HG03439 (cell line): Measurements from ENCODE around the gene AKAP17A.

Experiments
- ATAC-seq: cut with Tn5 transposase; IDR thresholded peaks from one replicate; pipeline ENCODE4 v1.9.1; 2021; ENCODE audit warnings: mild to moderate bottlenecking, moderate library complexity; ENCODE audit not compliant: unreplicated experiment

Gene AKAP17A

DNA sequence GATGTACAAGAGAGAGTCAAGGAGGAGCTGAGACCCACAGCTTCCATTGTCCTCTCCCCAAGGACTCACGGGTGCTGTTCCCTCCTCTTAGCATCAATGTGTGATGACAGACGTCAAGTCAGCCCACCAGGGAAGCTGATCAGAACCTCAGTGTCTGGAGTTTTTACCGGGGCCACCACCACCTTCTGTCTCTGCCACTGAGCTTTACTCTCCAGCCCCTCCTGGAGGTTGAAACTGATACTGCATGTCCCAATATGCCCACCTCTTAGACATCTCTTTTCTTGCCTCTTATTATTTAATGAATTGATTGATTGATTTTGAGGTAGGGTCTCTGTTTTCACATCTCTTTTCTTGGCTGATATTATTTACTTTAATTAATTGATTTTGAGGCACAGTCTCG, 10.3 kb upstream of the AKAP17A start:
- peak; percentile 43 for ATAC-seq

DNA sequence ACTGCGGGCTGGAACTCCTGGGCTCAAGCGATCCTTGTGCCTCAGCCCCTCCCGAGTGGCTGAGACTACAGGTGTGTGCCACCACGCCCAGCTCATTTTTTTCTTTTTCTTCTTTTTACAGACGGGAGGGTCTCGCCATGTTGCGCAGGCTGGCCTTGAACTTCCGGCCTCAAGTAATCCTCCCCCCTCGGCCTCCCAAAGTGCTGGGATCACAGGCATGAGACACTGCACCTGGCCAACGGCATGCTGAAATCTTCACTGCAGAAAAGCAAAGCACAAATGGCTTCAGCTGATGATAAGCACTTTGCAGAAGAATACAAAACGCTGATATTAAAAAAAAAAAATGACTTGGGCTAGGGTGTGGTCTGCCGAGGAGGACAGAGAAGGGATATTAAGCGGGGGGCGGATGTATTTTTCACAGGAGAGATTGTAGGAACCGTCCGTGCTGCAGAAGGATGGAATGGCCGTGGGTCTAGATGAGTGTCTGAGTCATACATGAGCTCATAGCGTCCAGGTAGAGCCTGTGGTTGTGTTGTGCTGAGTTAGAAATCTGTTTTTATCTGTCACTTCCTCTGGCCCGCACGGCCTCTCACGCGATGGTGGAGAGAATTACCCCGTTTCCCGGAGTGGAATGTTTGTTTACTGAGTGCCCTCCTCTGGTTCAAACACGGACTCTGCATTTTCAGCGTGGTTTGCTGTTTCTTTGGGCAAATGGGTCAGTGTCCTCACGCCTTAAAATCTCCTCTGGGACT, 8.5 kb upstream of the AKAP17A start:
- ATAC-seq, result peak; percentile 76

DNA sequence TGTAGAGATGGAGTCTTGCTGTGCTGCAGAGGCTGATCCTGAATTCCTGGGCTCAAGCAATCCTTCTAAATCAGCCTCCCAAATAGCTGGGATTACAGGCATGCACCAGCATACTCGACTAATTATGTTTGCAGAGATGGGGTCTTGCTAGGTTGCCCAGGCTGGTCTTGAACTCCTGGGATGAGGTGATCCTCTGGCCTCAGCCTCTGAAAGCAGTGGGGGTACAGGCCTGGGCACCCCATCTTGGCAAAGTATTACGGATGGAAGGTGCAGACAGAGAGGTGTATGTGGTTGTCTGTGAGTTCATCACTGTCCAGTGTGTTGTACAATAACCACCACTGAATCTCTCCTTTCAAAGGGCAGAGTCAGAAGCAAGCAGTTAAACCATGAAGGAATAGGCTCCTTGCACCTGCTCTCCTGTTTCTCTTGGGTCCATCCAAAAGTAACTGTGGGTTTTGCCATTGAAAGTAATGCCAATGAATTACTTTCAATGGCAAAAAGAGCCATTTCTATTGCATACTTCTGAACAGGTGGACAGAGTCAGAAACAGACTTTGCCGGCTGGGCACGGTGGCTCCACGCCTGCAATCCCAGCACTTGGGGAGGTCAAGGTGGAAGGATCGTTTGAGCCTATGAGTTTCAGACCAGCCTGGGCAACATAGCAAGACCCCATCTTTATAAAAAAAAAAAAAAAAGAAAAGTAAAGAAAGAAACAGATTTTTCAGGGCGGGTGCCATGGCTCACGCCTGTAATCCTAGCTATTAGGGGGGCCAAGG, 7.0 kb upstream of the AKAP17A start:
- no peak for ATAC-seq

DNA sequence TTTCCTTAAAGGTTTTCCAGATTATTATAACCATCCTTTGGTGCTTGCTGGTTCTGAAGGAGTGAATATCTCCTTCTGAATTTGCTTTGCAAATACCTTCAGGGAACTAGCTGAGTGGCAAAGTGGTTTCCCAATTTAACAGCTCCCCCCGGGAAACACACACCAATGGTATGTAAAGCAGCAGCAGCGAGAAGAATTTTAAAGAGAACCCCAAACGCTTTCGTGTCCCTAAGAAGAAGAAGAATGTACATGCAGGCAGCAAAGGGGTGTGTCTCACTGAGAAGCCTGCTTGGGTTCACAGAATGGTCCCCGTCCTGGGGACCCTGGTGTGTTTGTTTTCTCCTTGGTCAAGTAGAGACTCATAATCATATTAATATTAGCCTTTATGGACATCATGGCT, 4.2 kb upstream of the AKAP17A start:
- ATAC-seq, result no peak

DNA sequence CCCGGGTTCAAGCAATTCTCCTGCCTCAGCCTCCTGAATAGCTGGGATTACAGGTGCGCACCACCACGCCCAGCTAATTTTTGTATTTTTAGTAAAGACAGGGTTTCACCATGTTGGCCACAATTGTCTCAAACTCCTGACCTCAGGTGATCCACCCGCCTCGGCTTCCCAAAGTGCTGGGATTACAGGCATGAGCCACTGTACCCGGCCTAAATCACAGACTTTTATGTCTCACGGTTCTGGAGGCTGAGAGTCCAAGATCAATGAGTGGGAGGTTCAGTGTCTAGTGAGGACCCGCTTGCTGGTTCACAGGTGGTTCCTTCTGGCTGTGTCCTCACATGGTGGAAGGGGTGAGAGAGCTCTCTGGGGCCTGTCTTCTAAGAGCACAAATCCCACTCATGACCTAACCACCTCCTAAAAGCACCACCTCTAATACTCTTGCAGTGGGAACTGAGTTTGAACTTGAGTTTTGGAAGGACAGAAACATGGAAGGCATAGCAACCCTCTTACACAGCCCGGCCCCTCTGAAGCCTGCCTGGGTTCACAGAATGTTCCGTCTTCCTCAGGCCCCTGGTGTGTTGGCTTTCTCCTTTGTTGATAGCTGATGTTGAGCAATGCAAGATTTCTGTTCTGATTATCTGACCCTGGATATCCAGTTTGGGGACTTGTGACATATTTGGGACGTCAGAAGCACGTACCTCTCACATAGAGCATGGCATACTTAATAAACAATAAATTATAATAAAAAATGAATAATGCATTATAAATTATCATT, 1.9 kb upstream of the AKAP17A start:
- ATAC-seq, result no peak

DNA sequence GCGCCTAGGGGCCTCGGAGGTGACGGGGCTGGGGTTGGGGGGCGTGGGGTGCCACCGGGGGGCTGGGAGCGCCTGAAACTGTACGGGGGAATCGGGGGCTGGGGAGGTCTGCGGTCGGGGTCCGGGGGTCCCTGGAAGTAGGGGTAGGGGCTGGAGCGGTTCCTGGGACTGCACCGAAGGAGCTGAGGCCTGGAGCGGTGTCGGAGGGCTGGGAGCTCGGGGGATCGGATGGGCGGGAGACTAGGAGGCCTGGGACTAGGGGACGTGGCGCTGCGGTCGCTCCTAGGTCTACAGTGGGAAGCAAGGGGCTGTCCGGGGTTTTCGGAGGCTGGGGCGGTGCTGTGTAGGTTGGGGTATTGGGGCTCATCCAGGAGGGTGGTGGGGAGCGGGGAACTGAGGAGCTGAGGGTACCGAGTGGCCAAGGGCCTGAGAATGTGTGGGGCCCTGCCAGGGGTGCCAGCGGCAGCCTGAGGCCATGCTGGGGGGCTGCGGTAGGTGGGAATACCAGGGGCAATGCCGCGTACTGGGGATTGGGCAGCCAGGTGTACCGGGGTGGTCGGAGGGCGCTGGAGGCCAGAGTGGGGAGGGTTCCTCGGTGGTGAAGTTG, 562 bp downstream of the AKAP17A start:
- peak; percentile 3 for ATAC-seq

DNA sequence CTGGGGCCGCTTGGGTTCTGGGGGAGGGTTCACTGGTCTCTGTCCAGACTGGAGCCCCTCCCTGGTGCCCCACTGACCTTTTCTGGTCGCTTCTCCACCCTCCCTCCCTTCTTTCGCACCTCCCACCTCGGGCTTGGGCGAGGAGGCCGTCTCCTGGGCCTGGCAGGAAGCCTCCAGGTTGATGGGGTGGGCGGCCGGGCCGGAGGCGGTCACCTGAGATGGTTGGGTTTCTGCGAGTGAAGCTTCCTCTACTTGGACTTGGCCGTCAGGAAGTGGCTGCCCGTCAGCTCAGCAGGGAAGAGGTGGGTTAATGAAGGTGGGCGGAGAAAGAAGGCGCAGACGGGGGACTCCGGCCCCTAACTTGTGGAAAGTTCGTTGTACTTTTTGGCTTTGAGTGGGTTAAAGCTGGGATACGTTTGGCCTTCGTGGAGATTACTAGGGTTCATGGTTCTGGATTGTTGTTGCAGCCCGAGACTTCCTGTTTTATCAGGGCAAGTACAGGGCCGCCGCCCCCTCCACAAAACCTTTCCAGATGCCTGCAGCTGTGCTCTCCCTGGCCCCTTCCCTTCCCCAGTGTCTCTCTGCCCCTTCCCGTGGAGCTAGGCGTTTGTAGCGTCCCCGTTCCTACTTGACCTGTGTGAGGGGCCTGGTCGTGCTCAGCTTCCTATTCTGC, 1.2 kb downstream of the AKAP17A start:
- ATAC-seq, result peak; percentile 33

DNA sequence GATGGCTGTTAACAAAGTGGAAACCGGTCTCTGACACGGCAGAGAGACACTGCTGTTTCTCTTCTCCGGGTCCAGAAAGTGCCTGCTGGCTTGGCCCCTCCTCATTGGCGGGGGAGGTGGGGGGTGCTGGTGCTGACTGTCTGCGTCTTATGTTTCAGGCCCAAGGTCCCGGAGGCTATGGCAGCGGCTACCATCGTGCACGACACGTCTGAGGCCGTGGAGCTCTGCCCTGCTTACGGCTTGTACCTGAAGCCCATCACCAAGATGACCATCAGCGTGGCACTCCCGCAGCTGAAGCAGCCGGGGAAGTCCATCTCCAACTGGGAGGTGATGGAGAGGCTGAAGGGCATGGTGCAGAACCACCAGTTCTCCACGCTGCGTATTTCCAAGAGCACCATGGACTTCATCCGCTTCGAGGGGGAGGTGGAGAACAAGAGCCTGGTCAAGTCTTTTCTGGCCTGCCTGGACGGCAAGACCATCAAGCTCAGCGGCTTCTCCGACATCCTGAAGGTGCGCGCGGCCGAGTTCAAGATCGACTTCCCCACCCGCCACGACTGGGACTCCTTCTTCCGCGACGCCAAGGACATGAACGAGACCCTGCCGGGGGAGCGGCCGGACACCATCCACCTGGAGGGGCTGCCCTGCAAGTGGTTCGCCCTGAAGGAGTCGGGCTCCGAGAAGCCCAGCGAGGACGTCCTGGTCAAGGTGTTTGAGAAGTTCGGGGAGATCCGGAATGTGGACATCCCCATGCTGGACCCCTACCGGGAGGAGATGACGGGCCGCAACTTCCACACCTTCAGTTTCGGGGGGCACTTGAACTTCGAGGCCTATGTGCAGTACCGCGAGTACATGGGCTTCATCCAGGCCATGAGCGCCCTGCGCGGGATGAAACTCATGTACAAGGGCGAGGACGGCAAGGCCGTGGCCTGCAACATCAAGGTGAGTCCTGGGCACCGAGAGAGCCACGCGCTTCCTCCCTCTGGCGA, 2.2 kb downstream of the AKAP17A start:
- no peak for ATAC-seq

DNA sequence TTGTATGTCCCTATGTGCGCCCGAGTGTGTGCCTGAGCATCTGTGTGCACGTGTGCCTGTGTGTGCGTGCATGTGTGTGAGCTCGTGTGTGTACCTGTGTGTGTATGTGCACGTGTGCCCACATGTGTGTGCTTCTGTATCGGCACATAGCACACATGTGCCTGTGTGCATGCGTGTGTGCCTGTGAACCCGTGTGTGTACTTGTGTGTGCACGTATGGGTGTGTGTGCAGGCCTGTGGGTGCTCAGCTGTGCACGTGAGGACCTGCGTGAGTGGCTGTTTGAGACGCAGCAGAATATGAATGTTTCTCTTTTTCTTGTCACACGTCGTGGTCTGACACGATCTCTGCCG, 4.3 kb downstream of the AKAP17A start:
- no peak for ATAC-seq

DNA sequence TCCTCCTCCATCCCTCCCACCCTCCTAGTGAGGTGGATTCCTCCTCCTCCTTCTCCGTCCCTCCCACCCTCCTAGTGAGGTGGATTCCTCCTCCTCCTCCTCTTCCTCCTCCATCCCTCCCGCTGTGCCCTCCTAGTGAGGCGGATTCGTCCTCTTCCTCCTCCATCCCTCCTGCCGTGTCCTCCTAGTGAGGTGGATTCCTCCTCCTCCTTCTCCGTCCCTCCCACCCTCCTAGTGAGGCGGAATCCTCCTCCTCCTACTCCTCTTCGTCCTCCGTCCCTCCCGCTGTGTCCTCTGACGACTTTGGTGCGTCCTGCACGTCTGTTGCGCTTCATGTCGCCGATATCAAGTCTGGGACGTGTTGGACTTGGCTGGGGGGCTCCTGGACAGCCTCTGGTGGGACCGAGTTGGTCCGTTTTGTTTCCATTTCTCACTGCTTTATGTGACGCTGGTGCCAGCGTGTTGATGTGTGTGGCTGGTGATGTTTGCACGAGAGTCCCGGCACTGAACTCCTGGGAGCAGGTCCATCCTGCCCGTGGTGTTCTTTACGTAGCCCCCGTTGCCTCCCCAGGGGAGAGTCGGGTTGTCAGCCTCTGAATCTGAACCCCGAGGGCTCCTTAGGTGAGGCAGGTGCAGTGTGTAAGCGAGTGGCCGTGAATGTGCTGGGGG, 5.4 kb downstream of the AKAP17A start:
- no peak for ATAC-seq

DNA sequence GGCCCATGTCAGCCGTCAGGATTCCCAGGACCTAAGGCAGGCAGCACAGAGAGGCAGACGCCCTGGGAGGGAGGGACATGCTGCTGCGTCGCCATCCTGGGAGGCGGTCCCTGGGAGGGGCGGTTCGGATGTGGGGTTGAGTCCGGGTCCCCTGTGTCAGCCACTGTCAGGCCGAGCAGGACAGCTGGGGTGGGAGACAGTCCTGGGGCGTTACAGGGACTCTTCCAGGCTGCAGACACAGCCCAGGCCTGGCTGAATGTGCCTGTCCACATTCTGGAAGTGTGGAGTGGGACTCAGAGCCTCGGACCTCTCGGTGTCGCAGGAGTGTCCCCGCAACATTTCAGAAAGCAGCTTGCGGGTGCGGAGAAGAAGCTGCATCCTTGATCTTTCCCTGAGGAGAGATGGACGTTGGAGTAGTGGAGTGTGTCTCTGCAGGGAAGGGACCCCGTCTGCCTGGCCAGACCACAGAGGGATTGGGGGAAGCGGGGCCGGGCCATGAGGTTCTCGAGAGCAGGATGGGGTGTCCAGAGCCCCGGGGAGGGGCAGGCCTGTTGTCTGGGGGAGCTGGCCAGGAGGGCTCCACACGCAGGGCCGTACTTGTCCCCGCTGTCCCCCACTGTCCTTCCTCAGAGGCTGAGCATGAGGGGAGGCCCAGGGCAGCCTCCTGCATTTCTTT, 6.1 kb downstream of the AKAP17A start:
- no peak for ATAC-seq

DNA sequence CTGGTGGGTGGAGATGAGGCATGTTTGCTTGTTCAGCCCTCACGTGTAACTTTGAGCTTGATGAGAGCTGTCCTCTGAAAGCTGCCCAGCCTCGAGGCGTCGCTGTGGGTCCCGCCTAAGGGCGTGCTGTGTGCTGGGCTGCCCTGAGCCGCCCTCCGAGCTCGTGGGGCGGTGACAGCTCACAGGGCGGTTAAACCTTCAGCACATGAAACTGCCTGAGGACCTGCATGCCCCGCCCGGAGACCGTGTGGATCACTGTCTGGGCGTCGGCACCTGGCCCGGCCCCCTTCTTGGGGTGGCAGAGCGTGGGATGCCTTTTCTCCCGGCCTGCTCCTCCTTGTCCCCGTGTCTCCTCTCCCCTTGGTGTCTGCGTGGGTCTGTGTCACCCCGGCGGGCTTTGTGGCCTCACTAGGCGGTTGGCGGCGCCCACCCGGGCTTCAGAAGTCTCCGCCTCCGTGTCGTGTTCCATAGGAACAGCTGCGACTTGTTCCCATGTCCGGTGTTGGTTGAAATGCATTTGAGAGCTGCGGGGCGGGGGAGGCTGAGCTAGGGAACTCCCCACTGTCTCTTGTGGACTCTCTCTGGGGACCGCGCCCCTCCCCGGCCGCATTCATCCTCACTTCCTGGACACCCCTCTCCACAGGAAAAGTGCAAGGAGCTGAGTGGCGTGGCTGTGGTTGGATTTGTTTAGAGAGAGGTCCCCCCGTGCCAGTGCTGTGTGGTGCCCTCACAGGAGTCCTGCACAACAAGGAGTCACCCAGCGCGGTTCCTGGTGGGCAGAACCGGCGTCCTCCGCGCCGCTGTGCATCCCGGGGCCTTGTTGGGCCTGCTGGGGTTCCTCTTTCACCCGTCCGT, 6.8 kb downstream of the AKAP17A start:
- ATAC-seq, result no peak

DNA sequence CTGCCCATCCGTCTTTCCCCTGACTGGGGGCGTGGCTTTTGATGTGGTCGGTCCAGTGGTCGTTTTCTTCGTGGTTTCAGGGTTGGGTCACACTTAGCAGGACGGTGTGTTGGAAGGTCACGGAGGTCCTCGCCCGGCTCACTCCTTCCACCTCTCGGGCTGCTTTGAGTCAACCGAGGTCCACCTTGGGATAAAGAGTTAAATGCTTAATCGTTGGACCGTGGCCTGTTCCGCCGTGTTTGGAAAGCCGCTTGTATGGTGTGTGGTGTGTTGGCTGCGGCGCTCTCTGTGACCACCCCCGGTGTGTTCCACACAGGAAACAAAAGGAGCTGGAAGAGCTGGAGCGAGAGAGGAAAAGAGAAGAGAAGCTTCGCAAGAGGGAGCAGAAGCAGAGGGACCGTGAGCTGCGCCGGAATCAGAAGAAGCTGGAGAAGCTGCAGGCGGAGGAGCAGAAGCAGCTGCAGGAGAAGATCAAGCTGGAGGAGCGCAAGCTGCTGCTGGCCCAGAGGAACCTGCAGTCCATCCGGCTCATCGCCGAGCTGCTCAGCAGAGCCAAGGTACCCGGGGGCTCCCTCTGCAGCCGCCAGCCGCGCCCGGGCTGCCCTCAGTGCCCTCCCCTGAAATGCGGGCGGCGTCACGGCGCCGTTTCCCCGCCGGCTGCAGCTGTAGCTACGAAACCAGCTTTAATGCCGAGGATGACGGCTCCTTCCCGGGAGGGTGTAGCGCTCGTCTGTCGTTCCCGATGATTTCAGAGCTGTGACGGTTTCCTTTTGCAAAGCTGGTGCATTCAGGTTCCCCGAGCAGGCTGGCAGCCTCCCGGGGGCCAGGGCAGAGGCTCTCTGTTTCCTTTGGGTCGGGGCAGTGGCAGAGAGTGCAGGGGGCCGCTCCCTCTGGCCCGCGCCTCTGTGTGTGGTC, 7.7 kb downstream of the AKAP17A start:
- no peak for ATAC-seq

DNA sequence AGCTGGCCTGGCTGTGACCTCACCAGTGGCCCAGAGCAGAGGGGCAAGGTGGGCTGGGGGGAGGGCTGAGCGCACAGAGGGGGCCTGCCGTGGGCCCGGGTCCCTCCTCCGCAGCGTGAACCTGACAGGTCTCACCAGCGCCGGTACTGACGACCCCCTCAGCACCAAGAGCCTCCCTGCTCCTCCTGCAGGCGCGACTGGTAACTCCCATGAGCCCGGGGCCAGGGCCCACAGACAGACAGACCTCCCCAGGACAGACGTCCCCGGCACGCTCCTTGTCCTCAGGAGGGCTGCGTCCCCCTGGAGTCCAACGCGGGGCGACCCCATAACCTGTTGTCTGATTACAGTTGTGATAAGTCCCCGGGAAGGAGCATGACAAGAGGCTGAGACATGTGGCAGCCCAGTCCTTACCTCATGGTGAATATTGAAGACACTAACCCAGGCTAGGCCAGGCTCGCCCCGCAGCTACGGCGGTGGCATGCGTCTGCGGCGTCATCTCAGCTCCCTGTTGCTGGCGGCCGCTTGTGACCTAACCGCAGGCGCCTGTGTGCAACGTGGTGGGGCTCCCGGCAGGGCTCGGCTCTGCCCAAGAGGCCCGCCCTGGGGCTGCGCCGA, 8.5 kb downstream of the AKAP17A start:
- ATAC-seq, result no peak

DNA sequence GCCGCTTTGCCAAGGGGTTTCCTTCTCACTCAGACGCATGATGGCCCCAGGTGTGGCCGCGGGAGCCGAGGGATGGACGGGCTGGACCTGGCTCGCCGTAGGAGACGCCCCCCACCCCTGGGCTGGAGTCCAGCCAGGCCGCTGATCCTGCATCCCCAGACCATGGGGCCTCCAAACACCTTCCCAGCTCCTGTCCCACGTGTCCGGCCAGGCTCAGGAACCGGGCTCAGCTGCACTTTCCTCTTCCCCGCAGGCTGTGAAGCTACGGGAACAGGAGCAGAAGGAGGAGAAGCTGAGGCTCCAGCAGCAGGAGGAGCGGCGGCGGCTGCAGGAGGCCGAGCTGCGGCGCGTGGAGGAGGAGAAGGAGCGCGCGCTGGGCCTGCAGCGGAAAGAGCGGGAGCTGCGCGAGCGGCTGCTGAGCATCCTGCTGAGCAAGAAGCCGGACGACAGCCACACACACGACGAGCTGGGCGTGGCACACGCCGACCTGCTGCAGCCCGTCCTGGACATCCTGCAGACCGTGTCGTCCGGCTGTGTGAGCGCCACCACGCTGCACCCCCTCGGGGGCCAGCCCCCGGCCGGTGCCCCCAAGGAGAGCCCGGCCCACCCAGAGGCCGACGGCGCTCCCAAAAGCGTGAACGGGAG, 9.1 kb downstream of the AKAP17A start:
- ATAC-seq, result no peak
